Keratinocyte (primary cell): ENCODE data around the gene LFNG. TPM values are rescaled to one million over a fixed set of nuclear protein-coding genes. Genes with fewer than 3 reads are reported as not detected.

Source experiments
- DNase-seq: peaks from one replicate; pipeline ENCODE4 v3.0.0-alpha.2; 2011; ENCODE audit warnings: low read depth, missing footprints, low spot score
- FAIRE-seq: peaks from 2 replicates; lab custom pipeline; 2011; peaks lifted over from hg19 to GRCh38; lab: Jason Lieb, UNC
- H2AFZ ChIP-seq: 2 replicates; pipeline ENCODE4 v1.6.0; 2012; ENCODE audit warnings: low read length, control low read depth, inconsistent platforms; ENCODE audit not compliant: control insufficient read depth
- H3K27ac ChIP-seq: 2 replicates; pipeline ENCODE4 v1.5.1; 2011; ENCODE audit warnings: low read length; ENCODE audit not compliant: control insufficient read depth, insufficient read depth
- H3K27me3 ChIP-seq: 3 replicates; pipeline ENCODE4 v1.6.0; 2011; ENCODE audit warnings: low read length; ENCODE audit not compliant: control insufficient read depth, insufficient read depth; ENCODE audit errors: extremely low read depth
- H3K36me3 ChIP-seq, 2 experiments: 2 replicates in 1 of 2; 3 replicates in 1 of 2; pipeline ENCODE4 v1.5.1; 2011; ENCODE audit warnings: low read length in 2 of 2, mild to moderate bottlenecking in 1 of 2; ENCODE audit not compliant: control insufficient read depth in 2 of 2, insufficient read depth in 2 of 2; ENCODE audit errors: extremely low read depth in 1 of 2
- H3K4me1 ChIP-seq: 3 replicates; pipeline ENCODE4 v1.5.1; 2011; ENCODE audit warnings: low read length; ENCODE audit not compliant: control insufficient read depth, insufficient read depth; ENCODE audit errors: extremely low read depth
- H3K4me2 ChIP-seq: 3 replicates; pipeline ENCODE4 v1.6.0; 2011; ENCODE audit warnings: low read depth, low read length; ENCODE audit not compliant: control insufficient read depth, insufficient read depth; ENCODE audit errors: extremely low read depth
- H3K4me3 ChIP-seq, 3 experiments: fragments of 200-600 bp in 1 of 3; sonication (generic) in 1 of 3; 2 replicates in 2 of 3; 3 replicates in 1 of 3; pipeline ENCODE4 v1.5.1; 2011 to 2016; ENCODE audit warnings: low read length in 3 of 3, mild to moderate bottlenecking in 3 of 3, control low read depth in 2 of 3, inconsistent platforms in 1 of 3, low read depth in 1 of 3, mixed read lengths in 1 of 3, mixed run types in 1 of 3, moderate library complexity in 1 of 3; ENCODE audit not compliant: control insufficient read depth in 2 of 3, insufficient read depth in 2 of 3; ENCODE audit errors: extremely low read depth in 1 of 3
- H3K79me2 ChIP-seq: 2 replicates; pipeline ENCODE4 v1.6.0; 2012; ENCODE audit warnings: low read length; ENCODE audit not compliant: control insufficient read depth, insufficient read depth
- H3K9ac ChIP-seq: 3 replicates; pipeline ENCODE4 v1.6.0; 2011; ENCODE audit warnings: low read length; ENCODE audit not compliant: control insufficient read depth, insufficient read depth; ENCODE audit errors: extremely low read depth
- H3K9me1 ChIP-seq: 3 replicates; pipeline ENCODE4 v1.6.0; 2011; ENCODE audit warnings: low read length; ENCODE audit not compliant: control insufficient read depth, insufficient read depth; ENCODE audit errors: extremely low read depth
- H3K9me3 ChIP-seq: 2 replicates; pipeline ENCODE4 v1.5.1; 2012; ENCODE audit warnings: low read depth, low read length; ENCODE audit not compliant: control insufficient read depth
- H4K20me1 ChIP-seq: 3 replicates; pipeline ENCODE4 v1.6.0; 2011; ENCODE audit warnings: low read length; ENCODE audit not compliant: control insufficient read depth, insufficient read depth; ENCODE audit errors: extremely low read depth
- CTCF ChIP-seq, 3 experiments: IDR thresholded peaks in 1 of 3; conservative IDR thresholded peaks in 1 of 3; optimal IDR thresholded peaks in 1 of 3; 2 replicates in 2 of 3; 3 replicates in 1 of 3; pipeline versions ENCODE3 to v1.5.1; 2011; ENCODE audit warnings: low read length in 3 of 3, mild to moderate bottlenecking in 3 of 3, moderate library complexity in 2 of 3, control low read depth in 1 of 3, inconsistent platforms in 1 of 3; ENCODE audit not compliant: insufficient read depth in 2 of 3; ENCODE audit errors: extremely low read depth in 1 of 3
- EZH2 ChIP-seq: IDR thresholded peaks from one replicate; pipeline ENCODE4 v1.6.1; 2012; ENCODE audit warnings: inconsistent platforms, mild to moderate bottlenecking, low read length, moderate library complexity
- dilution Hi-C: fragments of 300-500 bp; cut with MboI; formaldehyde crosslinking; loops from one replicate; pipeline ENCODE4 v1.7.0; 2020; ENCODE audit warnings: low sequenced_read_pairs; ENCODE audit not compliant: extremely low pct_ligation_motif_present
- polyA plus RNA-seq, 5 experiments: library from polyadenylated mRNA; depleted of rRNA in 3 of 5; stranded (reverse) in 3 of 5; stranded (forward) in 1 of 5; unstranded in 1 of 5; fragments of >200 nt; gene quantifications; 1 replicate in 1 of 5; 2 replicates in 3 of 5; 3 replicates in 1 of 5; pipeline versions ENCODE4 v1.2.1 to v1.2.3, GENCODE V29; 2011 to 2012; ENCODE audit warnings: missing spikeins in 2 of 5, low read depth in 1 of 5, low replicate concordance in 1 of 5

The LFNG gene
- polyA plus RNA-seq, 1 donor (not counting 4 experiments of a cell fraction or from before 2014, with no cell fraction given) = 17.7 TPM

- Histone ChIP-seq H3K4me2 (no peak overlapping the region), H4K20me1 (peaks cover 4% of the 10 kb centered on the region), H3K9me1 (no peaks in the 10 kb centered on the region), H3K4me3 (no peak overlapping the region), H3K9ac (no peak overlapping the region), H3K36me3 (peaks cover 10 to 12% of the 10 kb centered on the region in 2 experiments), H3K9me3 (no peaks in the 10 kb centered on the region), H3K27me3 (no peaks in the 10 kb centered on the region), H3K27ac (peak overlapping the region; percentile 8), H3K79me2 (no peaks in the 10 kb centered on the region), H3K4me1 (peaks cover 53% of the 10 kb centered on the region), H2AFZ (no peak overlapping the region)
- no peak for FAIRE-seq
- dilution Hi-C loops = no loop called here
- no peak for DNase-seq
- TF ChIP-seq CTCF (optimal IDR thresholded peaks at IDR 0.05 in 1 of 3, IDR thresholded peaks at IDR 0.05 in 1 of 3, conservative IDR thresholded peaks at IDR 0.05 in 1 of 3; ENCODE audit: extremely low read depth in 1 of 3, insufficient read depth in 2 of 3, low read length in 3 of 3) (no peak), EZH2 (no peak)
Observed at GRCh38 chr7:2528481-2529095, 9.0 kb downstream of the LFNG start.

GRCh38 chr7:2529161-2530070, 9.8 kb downstream of the LFNG start:
- Histone ChIP-seq H2AFZ (no peak overlapping the region), H3K27ac (peak overlapping the region; percentile 40), H3K9me3 (no peaks in the 10 kb centered on the region), H3K36me3 (peaks cover 10 to 12% of the 10 kb centered on the region in 2 experiments), H3K4me1 (peaks cover 45% of the 10 kb centered on the region), H3K4me3 (no peak overlapping the region), H3K27me3 (no peaks in the 10 kb centered on the region), H3K4me2 (peak overlapping the region; percentile 27), H4K20me1 (peaks cover 4% of the 10 kb centered on the region), H3K9ac (peak overlapping the region; percentile 41), H3K79me2 (no peaks in the 10 kb centered on the region), H3K9me1 (no peaks in the 10 kb centered on the region)
- DNase-seq (no peak), FAIRE-seq (no peak)
- dilution Hi-C loops = no loop called here
- TF ChIP-seq EZH2 = no peak
- no peak for TF ChIP-seq CTCF (optimal IDR thresholded peaks at IDR 0.05 in 1 of 3, IDR thresholded peaks at IDR 0.05 in 1 of 3, conservative IDR thresholded peaks at IDR 0.05 in 1 of 3; ENCODE audit: extremely low read depth in 1 of 3, insufficient read depth in 2 of 3, low read length in 3 of 3)
